Measurements from ENCODE around the gene CDH13. TPM values are rescaled to one million over a fixed set of nuclear protein-coding genes. Genes with fewer than 3 reads are reported as not detected.

The CDH13 gene
- polyA plus RNA-seq, 4 donors = 9.4 to 16.6 (median 13.4) TPM

GRCh38 chr16:83826146-83826913, 1199.6 kb downstream of the CDH13 start:
- DNase-seq (ENCODE audit: low read depth in 4 of 4, low spot score in 2 of 4) = peak in 1 of 4 donors; percentile 59

DNA sequence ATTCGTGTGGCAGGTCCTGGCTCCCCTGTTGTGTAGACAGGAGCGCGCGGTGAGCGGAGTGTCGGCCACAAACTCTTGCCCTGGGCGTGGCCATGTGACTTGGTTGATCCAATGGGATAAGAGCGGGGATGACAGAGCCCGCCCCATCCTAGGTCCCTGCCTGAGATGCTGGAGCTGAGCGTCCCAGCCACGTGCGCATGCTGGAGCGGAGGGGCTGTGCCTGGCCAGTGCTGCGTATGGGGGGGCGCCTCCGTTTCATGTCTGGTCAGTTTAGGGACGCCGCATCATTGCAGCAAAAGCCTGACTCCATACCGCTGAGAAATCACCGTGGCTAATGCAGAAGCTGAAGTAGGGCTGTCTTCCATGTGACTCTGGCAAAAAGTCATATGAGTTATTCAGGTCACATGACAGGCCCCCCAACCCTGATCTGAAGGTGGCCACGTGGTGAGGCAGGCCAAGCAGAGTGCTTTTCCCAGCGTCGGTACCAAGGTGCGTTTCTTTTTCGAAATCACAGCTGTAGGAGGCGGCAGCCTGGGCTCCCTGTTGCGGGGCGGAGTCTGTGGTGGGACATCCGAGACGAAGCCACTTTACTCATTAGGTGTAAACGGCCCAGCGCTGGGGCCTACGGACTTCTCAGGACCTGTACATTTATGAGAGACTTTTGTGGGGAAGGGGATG, 1203.5 kb downstream of the CDH13 start:
- no peak for DNase-seq (ENCODE audit: low read depth in 4 of 4, low spot score in 2 of 4)

DNA sequence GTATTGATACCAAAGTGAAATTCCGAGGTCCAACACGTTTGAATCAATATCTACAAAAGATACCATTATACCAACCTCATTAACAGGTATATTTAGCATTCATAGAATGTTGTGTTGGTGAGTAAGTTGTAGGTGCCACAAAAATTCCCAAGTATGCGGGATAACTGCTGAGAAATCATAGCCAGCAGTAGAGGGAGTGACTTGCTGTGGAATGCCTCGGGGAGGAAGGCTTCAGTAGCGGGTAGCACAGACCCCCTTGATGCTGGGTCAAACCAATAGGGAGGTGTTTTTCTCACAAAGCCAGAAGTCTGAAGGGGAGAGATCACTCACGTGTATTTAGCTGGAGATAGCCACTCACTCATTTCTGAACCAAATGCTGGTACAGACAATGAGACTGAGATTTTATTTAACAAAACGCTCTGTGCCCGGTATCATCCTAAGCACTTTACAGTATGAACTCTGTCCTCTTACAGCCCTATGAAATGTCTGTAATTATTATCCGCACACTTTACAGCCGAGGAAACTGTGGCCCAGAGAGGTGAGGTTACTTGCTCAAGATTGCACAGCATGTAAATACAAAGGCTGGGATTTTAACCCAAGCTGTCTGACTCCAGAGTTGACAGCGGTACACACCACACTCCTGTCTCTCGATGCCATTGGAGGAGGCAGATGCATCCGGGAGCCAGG, 1204.1 kb downstream of the CDH13 start:
- DNase-seq (ENCODE audit: low read depth in 4 of 4, low spot score in 2 of 4) = no peak

DNA sequence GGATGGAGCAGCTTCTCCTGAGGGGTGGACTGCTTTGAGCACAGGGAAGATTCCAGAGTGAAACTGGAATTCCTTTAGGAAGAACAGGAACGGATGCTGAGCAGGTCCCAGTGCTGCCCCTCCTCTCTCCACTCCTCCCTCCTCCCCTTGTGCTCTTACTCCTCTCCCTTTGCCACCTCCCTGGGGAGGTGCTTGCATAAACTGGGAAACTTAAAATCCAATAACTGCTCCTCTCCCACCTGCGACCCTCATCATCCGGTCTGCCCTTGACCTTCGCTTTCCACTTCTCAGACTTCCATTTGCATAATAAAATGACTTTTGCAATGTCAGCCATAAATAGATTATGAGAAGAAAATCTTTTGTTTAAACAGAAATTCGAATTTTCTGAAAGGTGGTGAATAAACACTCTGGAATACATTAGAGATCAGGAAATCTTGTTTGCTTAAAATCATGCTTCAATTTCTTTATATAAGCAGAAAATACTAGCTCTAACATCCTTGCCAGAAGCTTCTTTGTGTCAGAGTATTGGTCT, 1204.8 kb downstream of the CDH13 start:
- DNase-seq (ENCODE audit: low read depth in 4 of 4, low spot score in 2 of 4) = no peak

- no peak for DNase-seq (ENCODE audit: low read depth in 4 of 4, low spot score in 2 of 4)
These were observed 1207.2 kb downstream of the CDH13 start for GRCh38 chr16:83833921-83834320.

- no peak for DNase-seq (ENCODE audit: low read depth in 4 of 4, low spot score in 2 of 4)
These were observed 1209.1 kb downstream of the CDH13 start for GRCh38 chr16:83835586-83836566.

DNA sequence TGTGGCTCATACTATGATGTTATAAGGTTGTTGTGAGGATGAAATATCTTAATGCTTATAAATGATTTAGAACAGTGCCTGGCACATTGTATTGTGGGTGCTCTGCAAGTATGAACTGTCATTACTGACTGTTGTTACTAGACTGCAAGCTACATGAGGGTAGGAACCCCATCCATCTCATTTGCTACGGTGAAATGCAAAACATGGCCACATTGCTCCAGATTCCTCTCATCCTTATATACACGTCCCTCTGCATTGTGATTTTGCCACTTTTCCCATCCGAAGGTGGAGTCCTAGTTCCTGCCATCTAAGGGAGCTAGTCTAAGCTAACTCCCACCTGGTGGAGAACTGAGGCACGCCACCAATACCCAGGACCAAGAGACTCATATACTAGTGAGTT, 1210.8 kb downstream of the CDH13 start:
- DNase-seq (ENCODE audit: low read depth in 4 of 4, low spot score in 2 of 4) = no peak

DNA sequence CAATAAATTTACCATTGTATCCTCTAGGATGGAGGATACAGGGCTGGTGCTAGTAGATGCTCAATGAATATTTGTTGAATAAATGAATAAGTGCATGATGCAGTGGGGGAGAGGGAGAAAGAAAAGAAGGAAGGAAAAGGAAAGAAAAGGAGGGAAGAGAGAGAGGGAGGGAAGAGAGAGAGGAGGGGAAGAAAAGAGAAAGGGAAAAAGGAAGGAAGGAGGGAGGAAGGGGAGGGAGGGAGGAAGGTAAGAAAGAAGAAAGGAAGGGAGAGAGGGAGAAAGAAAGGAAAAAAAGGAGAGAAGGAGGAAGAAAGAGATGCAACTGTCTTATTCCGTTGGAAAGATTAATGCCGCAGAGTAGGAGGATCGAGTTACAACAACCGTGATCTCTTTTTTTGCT, 1211.4 kb downstream of the CDH13 start:
- DNase-seq (ENCODE audit: low read depth in 4 of 4, low spot score in 2 of 4) = no peak

DNA sequence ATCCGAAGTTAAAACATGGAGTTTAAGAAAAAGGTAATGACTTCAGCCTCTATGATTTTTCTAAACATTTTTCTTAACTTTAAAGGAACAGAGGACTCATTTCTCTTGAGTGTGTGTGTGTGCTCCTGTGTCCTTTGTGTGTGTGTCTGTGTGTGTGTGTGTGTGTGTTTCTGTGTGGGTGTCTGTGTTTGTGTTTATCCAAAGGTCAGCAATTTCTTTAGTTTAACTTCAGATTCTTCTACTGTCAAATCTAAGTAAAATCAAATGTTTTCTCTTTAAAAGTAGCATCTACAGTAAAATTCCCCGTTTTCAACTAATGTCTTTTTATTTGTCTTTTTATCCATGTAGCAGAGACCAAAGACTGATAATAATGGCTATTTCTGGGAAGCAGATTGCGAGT, 1212.8 kb downstream of the CDH13 start:
- DNase-seq (ENCODE audit: low read depth in 4 of 4, low spot score in 2 of 4) = no peak

DNA sequence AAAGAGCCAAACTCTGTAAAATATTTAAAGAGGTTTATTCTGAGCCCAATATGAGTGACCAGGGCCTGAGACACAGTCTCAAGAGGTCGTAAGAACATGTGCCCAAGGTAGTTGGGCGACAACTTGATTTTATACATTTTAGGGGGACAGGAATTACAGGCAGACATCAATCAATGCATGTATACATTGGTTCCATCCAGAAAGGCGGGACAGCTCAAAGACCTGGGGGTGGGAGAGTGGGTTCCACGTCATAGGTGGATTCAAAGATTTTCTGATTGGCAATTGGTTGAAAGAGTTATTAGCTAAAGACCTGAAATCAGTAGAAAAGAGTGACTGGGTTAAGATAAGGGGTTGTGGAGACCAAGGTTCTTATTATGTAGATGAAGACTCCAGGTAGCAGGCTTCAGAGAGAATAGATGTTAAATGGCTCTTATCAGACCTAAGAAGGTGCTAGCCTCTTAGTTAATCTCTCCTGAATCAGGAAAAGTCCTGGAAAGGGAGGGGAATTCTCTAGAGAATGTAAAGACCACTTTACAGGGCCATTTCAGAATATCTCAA, 1213.4 kb downstream of the CDH13 start:
- DNase-seq (ENCODE audit: low read depth in 4 of 4, low spot score in 2 of 4) = no peak

DNA sequence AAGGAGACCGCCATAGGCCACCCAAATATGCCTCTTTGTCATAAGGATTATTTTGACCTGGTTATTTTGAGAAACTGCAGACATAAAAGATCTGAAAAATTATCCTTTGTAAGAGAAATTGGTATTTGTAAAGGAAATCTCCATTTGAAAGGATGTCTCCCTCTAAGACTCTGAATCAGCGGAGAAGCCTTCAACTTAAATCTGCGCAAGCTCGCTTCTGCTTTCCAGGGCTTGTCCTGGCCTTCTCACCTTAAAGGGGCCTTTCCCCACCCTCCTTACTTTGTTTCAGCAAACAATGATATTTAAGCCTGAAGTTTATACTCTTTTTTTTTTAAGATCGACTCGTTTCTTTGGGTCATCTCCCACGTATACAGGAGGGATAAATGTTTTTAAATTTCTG, 1215.5 kb downstream of the CDH13 start:
- DNase-seq (ENCODE audit: low read depth in 4 of 4, low spot score in 2 of 4) = no peak

DNA sequence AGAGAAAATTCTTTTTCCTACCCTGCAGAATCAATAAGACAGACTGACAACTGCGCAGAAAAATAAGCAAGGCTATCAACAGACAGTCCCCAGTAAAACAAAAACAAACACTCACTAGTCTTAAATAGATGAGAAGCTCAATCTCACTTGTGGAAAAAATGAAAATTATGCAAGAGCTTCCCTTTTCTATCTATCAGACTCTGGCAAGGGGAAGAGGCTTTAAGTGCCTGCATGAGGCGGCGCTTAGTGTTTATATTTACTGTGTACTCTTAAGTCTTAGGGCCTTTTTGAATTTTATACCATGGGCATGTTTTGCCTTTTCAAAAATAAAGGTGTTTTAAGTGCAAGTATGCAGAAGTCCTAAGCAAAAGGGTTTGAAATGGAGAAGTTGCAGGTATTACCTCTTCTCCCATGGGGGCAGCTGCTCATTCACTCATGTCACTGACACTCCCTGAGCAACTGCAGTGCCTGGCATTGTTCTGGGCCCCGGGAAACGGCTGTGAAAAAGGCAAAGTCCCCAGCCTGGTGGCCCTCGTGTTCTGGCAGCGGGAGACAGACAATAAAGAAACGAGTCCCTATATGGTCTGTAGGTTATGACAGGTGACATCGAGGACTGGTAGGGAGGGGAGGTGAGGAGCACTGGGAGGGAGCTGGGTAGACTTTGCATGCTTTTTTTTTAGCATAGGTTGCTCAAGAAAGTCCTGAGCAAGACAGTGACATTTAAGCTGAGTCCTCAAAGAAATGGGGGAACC, 1216.2 kb downstream of the CDH13 start:
- no peak for DNase-seq (ENCODE audit: low read depth in 4 of 4, low spot score in 2 of 4)

DNA sequence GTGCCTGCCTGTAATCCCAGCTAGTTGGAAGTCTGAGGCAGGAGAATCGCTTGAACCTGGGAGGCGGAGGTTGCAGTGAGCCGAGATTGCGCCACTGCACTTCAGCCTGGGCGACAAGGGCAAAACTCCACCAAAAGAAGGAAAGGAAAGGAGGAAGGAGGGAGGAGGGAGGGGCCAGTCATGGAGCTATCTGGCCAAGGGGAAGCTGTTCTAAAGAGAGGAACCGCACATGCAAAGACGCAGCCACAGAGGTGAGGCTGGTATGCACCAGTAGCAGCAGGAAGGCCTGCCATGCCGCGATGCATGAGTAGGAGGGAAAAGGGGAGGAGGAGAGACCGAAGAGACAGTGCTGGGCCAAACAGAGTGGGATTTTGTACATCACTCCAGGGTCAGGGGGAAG, 1216.9 kb downstream of the CDH13 start:
- no peak for DNase-seq (ENCODE audit: low read depth in 4 of 4, low spot score in 2 of 4)

DNA sequence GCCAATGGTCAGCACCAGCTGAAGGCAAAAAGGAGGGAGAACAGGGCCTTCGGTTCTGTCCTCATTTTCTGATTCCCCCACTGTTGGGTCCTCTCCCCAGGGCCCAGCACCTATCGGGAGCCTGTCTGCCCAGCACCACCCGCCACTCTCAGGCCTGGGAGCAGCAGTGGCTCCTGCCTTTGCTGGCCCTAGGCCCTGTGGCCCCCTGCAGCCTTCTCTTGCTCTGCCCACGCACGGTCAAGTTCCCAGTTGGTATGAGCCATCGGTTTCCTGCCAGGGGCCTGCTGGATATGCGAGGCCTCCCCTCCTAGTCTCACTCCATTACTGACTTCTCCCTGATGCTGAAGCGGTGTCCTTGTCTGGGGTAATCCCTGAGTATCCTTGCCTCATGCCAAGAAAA, 1218.5 kb downstream of the CDH13 start:
- no peak for DNase-seq (ENCODE audit: low read depth in 4 of 4, low spot score in 2 of 4)

DNA sequence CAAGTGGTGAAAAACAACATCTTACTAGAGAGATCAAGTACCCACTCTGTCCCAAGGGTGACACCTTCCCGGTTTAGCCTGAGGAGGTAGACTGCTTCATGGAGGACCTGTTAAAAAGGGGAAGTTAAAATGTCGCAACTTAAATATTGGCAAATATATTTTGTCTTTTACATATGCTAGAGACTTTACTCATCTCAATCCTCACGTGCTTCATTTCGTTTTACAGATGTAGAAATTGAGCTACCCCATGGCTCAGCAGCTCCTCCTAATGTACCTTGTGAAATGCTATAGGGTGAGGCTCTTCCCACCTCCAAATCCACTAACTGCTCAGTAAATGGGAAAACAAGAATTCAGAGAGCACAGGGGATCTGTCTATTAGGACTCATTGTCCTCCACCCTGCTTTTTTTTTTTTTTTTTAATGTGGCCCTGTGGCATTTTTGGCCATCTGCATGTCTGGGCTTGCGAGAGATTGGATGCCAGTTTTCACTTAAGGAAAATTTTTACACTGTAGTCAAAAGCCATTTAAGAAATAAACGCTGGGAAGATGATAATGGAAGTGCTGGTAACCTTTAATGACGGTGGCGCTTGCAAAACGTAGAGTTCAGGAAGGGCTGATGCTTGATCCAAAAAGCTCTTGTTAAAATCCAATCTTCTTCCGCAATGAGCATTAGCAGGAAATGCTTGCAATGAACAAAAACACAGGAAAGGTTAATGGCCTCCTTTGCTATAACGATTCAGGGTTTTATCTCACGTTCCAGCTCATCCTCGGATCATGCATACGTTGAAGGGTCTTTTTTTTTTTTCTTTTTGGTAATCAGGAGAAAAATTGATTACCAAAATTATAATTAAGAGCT, 1220.8 kb downstream of the CDH13 start:
- no peak for DNase-seq (ENCODE audit: low read depth in 4 of 4, low spot score in 2 of 4)

DNA sequence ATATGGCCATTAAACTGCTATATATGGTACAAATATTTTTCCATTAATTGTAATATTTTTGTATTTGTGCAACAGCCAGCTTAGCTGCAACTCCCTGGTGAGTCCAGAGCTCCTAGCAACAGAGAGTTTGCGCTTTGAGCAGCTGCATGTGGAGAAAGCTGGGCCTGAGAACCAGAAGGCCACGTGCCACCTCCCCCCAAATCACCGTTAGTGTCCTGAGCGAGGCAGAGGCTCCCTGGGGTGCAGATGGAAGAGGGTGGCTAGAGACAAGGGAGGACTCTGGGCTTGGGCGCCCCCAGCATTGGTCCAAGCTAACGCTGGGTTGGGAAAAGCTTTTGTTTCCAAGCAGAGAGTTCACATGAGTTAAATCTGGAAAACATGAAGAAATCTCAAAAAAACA, 1222.7 kb downstream of the CDH13 start:
- DNase-seq (ENCODE audit: low read depth in 4 of 4, low spot score in 2 of 4) = no peak

Data from left renal cortex interstitium (tissue), 4 donors.